Measurements from ENCODE around the gene ZDHHC14. TPM values are rescaled to one million over a fixed set of nuclear protein-coding genes. Genes with fewer than 3 reads are reported as not detected.

The ZDHHC14 gene
- total RNA-seq, 1 donor from 2014 or later, result 5.1 TPM

DNA sequence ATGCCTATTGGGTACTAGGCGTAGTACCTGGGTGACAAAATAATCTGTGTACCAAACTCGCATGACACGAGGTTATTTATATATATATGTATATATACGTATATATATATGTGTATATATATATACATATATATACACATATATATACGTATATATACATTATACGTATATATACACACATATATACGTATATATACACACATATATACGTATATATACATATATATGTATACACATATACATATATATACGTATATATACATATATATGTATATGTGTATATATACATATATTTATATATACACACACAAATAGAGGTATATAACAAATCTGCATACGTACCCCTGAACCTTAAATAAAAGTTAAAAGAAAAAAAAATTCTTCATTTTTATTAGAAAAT, 103.2 kb downstream of the ZDHHC14 start:
- Mint-ChIP-seq H3K36me3 (ENCODE audit: unreplicated experiment) (no peaks in the 10 kb centered on the region), H3K27me3 (ENCODE audit: unreplicated experiment) (peaks cover 2% of the 10 kb centered on the region), H3K9me3 (ENCODE audit: unreplicated experiment) (no peaks in the 10 kb centered on the region), H3K4me1 (ENCODE audit: low read depth, unreplicated experiment) (peaks cover 2% of the 10 kb centered on the region), H3K4me3 (ENCODE audit: unreplicated experiment) (no peak overlapping the region), H3K27ac (ENCODE audit: unreplicated experiment) (no peak overlapping the region)
- no peak for DNase-seq
- TF ChIP-seq, protein P1, sequence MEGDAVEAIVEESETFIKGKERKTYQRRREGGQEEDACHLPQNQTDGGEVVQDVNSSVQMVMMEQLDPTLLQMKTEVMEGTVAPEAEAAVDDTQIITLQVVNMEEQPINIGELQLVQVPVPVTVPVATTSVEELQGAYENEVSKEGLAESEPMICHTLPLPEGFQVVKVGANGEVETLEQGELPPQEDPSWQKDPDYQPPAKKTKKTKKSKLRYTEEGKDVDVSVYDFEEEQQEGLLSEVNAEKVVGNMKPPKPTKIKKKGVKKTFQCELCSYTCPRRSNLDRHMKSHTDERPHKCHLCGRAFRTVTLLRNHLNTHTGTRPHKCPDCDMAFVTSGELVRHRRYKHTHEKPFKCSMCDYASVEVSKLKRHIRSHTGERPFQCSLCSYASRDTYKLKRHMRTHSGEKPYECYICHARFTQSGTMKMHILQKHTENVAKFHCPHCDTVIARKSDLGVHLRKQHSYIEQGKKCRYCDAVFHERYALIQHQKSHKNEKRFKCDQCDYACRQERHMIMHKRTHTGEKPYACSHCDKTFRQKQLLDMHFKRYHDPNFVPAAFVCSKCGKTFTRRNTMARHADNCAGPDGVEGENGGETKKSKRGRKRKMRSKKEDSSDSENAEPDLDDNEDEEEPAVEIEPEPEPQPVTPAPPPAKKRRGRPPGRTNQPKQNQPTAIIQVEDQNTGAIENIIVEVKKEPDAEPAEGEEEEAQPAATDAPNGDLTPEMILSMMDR (IDR thresholded peaks at IDR 0.05; ENCODE audit: partially characterized antibody, unreplicated experiment), result no peak

DNA sequence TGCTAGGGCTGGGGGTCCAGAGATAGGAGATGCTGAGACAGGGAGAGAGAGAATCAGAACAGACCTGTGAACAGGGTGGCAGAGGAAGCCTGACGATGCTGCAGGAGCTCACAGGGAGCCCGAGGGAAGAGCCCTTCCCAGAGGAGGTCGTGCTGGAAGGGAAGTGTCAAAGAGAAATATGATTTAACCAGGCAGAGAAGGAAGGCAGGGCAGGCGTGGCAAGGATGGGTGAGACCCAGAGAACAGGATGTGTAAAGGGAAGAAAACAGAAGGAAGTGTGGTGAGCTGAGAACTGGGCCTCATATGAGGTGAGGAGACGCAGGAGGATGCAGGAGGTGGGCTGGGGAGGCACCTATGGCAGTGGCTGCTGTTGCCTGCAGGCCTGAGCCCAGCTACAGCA, 105.6 kb downstream of the ZDHHC14 start:
- Mint-ChIP-seq H3K27ac (ENCODE audit: unreplicated experiment) (no peak overlapping the region), H3K36me3 (ENCODE audit: unreplicated experiment) (no peaks in the 10 kb centered on the region), H3K4me3 (ENCODE audit: unreplicated experiment) (no peak overlapping the region), H3K27me3 (ENCODE audit: unreplicated experiment) (peaks cover 2% of the 10 kb centered on the region), H3K4me1 (ENCODE audit: low read depth, unreplicated experiment) (peaks cover 19% of the 10 kb centered on the region), H3K9me3 (ENCODE audit: unreplicated experiment) (no peaks in the 10 kb centered on the region)
- TF ChIP-seq, protein P1 (IDR thresholded peaks at IDR 0.05; ENCODE audit: partially characterized antibody, unreplicated experiment), result no peak
- DNase-seq, result no peak

DNA sequence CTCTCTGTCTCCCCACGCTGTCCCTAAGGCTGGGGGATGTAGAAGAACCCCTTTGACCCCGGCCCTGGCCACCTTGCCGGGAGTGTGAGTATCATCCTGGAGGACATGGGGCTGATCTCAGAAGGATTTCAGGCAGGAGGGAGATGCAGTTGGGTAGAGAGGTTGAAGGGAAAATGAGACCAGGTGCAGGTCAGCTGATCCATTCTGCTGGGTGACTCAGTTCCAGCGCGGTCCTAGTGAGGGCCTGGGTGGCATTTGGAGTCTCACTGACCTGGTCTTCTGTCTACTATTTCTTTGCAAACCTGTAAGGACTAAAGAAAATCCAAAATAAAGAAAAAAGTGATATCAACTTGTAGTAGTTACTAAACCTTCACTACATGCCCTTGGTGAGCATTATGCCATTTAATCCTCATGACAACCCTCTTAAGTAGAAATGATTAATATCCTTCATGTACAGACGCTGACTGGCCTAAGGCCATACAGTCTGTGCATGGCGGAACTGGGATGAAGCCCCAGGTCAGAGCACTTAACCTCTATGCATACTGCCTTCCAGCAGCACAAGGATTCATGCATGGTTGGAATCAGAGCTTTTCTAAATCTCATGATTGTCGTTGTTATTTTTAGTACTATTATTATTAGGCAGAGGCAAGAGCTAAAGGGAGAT, 106.3 kb downstream of the ZDHHC14 start:
- no peak for DNase-seq
- H3K27ac Mint-ChIP-seq (ENCODE audit: unreplicated experiment), result no peak overlapping the region
- no peaks in the 10 kb centered on the region for H3K9me3 Mint-ChIP-seq (ENCODE audit: unreplicated experiment)
- no peaks in the 10 kb centered on the region for H3K36me3 Mint-ChIP-seq (ENCODE audit: unreplicated experiment)
- H3K4me3 Mint-ChIP-seq (ENCODE audit: unreplicated experiment), result no peak overlapping the region
- TF ChIP-seq, protein P1 (IDR thresholded peaks at IDR 0.05; ENCODE audit: partially characterized antibody, unreplicated experiment), result no peak
- H3K4me1 Mint-ChIP-seq (ENCODE audit: low read depth, unreplicated experiment), result peaks cover 19% of the 10 kb centered on the region
- H3K27me3 Mint-ChIP-seq (ENCODE audit: unreplicated experiment), result peaks cover 2% of the 10 kb centered on the region

DNA sequence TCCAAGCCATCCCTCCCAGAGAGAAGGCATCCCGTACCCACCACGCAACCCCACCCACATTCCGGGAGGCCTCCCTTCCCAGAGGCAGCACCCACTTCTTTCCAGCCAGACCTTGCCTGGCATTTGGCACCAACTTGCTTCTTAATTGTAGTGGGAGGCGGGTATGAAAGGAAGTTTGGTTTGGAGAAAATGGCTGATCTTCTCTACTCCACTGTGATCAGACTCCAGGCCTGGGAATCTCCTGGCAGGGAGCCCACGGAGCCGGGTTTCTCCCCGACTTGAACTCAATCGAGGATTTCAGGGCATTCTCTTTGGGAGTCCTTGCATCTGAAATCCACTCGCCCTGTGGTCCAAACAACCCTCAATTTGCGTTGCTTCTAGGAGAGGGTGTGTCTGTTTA, 107.1 kb downstream of the ZDHHC14 start:
- no peak for DNase-seq
- Mint-ChIP-seq H3K9me3 (ENCODE audit: unreplicated experiment) (no peaks in the 10 kb centered on the region), H3K4me1 (ENCODE audit: low read depth, unreplicated experiment) (peaks cover 19% of the 10 kb centered on the region), H3K27ac (ENCODE audit: unreplicated experiment) (no peak overlapping the region), H3K36me3 (ENCODE audit: unreplicated experiment) (no peaks in the 10 kb centered on the region), H3K27me3 (ENCODE audit: unreplicated experiment) (peaks cover 2% of the 10 kb centered on the region), H3K4me3 (ENCODE audit: unreplicated experiment) (no peak overlapping the region)
- TF ChIP-seq, protein P1 (IDR thresholded peaks at IDR 0.05; ENCODE audit: partially characterized antibody, unreplicated experiment), result no peak

DNA sequence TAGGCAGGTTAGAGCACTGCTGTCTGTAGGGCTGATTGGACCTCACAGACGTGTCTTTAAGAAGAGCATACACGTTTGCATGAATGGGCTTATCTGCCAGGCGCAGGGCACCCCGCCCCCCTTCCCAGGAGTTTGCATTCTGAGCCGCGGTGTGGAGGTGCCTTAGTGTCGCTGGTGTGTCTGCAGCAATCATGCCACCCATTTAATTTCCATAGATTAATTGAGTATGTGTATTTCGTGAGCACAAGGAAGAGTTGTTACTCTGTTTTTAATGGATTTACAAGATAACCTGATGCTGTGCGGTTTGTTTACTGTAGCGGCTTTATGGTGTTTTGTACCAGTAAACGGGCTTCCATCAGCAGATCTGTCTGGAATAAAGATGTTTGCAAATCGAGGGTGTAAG, 107.7 kb downstream of the ZDHHC14 start:
- no peaks in the 10 kb centered on the region for H3K9me3 Mint-ChIP-seq (ENCODE audit: unreplicated experiment)
- no peak for DNase-seq
- H3K4me3 Mint-ChIP-seq (ENCODE audit: unreplicated experiment), result no peak overlapping the region
- TF ChIP-seq, protein P1 (IDR thresholded peaks at IDR 0.05; ENCODE audit: partially characterized antibody, unreplicated experiment), result no peak
- no peaks in the 10 kb centered on the region for H3K36me3 Mint-ChIP-seq (ENCODE audit: unreplicated experiment)
- H3K27ac Mint-ChIP-seq (ENCODE audit: unreplicated experiment), result no peak overlapping the region
- peaks cover 2% of the 10 kb centered on the region for H3K27me3 Mint-ChIP-seq (ENCODE audit: unreplicated experiment)
- peaks cover 19% of the 10 kb centered on the region for H3K4me1 Mint-ChIP-seq (ENCODE audit: low read depth, unreplicated experiment)

Measured in glutamatergic neuron (in vitro differentiated cells).